ENCODE measurements around the gene TMEM258.

TMEM258 gene

GRCh38 chr11:61792310-61793082 is at the start of gene TMEM258, which contains the start of gene FEN1:
Gene TMEM258 (minus strand): TSS chr11:61792599. CDS start chr11:61792558, 41 bp downstream.
Gene FEN1 (plus strand): TSS chr11:61792911. CDS start chr11:61795362, 2,451 bp downstream.
- peak; percentile 91 for DNase-seq (ENCODE audit: low spot score)

GRCh38 chr11:61841636-61842527 is 49.5 kb upstream of the TMEM258 start:
- DNase-seq (ENCODE audit: low spot score): no peak

DNA sequence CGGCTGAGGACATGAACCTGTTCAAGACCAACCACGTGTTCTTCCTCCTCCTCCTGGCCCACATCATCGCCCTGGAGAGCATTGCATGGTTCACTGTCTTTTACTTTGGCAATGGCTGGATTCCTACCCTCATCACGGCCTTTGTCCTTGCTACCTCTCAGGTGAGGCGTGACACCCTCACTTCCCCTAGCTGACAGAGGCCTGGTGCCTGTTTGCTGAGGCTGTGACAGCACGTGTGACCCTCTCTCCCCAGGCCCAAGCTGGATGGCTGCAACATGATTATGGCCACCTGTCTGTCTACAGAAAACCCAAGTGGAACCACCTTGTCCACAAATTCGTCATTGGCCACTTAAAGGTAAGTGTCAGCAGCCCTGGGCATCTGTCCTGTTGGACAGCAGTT is 48.0 kb upstream of the TMEM258 start:
- no peak for DNase-seq (ENCODE audit: low spot score)

DNA sequence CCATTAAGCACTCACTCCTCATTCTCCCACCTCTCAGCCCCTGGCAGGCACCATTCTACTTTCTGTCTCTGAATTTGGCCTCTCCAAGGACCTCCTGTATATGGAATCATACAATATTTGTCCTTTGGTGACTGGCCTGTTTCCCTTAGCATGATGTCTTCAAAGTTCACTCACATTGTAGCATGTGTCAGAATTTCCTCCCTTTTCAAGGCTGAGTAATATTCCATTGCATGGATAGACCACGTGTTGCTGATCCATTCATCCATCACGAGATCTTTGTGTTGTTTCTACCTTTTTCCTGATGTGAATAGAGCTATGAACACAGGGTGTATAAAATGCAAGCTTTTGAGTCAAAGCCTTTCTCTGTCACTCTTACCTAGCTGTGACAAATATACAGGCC is 47.3 kb upstream of the TMEM258 start:
- no peak for DNase-seq (ENCODE audit: low spot score)

DNA sequence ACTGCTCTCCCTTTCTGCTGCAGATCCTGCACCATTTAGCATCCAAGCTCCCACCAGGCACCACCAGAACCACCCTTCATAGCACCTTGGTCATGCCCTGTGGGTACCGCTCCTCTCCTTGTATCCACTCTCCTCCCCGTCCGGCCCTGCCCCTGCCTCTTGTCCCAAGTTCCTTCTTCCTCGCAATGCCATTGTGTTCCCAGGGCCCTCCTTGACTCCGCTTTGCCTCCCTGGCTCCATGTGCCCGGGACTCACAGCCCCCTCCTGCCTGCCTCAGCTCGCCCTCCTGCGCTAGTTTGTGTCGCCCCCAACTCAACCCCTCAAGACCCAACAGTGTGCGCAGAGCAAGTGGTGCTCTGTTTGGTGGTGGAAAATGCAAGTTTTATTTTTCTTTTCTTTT is 46.5 kb upstream of the TMEM258 start:
- DNase-seq (ENCODE audit: low spot score): no peak

GRCh38 chr11:61838501-61838900 is 46.1 kb upstream of the TMEM258 start:
- DNase-seq (ENCODE audit: low spot score): no peak

- no peak for DNase-seq (ENCODE audit: low spot score)
Observed at GRCh38 chr11:61837411-61838005, 45.1 kb upstream of the TMEM258 start.

- DNase-seq (ENCODE audit: low spot score): no peak
Observed at GRCh38 chr11:61836193-61836592, 43.8 kb upstream of the TMEM258 start.

- peak; percentile 36 for DNase-seq (ENCODE audit: low spot score)
Observed at GRCh38 chr11:61834278-61835048, 42.1 kb upstream of the TMEM258 start.

DNA sequence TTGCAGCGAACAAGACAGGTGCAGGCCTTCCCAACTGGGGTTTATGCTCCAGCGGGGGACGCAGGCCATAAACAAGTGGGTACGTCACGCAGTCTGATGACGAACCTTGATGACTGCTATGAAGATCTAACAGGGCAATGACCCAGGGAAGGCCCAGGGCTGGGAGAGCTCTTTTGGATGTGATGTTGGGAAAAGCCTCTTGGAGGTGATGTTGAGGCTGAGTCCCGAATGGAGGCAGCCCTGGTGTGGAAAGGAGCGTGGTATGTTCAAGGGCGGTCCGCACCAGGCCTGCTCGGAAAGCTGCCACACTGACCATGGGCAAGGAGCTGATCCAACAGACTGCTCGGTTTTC is 41.5 kb upstream of the TMEM258 start:
- no peak for DNase-seq (ENCODE audit: low spot score)

DNA sequence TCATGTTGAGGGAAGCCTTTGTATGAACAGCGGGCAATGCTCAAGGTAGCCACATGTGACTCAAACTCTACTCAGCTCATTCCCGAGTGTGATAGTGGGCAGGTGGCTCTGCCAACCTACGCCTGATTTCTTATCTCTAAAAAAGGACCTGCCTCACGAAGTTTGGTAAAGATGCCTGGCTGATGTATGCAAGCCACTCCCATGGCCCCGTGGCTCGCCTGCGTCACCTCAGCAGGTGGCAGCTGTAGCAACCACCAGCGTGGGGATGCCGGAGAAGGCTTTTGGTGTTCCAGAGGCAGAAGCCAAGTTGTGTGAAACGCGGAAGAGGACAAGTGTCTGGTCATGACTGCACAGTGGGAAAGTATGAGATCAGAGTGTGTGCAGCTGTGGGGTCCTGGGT is 41.1 kb upstream of the TMEM258 start:
- no peak for DNase-seq (ENCODE audit: low spot score)

GRCh38 chr11:61832754-61833153 is 40.4 kb upstream of the TMEM258 start:
- no peak for DNase-seq (ENCODE audit: low spot score)

GRCh38 chr11:61832207-61832606 is 39.8 kb upstream of the TMEM258 start:
- DNase-seq (ENCODE audit: low spot score): no peak

DNA sequence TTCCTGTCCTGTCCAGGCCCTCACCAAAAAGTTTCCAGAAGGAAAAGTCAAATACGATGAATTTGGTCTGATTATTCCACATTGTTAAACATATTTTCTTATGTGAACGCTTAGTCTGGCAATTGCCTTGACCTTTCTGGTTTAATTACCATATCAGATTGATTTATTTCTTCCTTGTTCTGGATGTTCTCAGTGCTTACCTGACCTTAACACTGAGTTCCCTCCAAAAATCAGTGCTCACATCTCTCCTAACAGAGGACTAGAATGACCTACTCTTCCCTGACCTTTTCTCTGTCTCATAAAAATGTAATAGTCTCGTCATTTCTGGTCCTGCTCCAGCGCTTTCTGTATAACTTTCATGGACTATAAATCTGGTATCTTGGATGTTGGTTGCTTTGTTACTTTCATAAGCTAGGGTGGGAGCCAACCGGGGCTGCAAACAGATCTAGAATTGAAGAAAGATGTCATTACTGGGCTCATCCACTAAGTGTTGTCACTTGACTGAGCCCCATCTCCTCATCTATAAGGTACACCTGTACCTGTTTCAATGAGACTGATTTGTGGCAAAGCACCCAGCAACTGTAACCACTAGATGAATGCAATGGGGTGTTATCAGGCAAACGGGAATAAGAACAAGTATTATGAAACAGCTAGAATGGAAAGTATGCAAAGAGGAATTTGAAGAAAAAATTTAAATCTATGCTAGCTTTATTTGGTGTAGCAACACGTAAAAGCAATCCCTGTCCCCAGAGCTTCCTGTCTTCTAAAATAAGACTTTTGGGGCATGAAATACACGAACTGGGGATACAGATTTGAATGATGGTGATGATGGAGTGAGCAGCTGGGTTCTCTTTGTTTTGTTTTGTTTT is 38.1 kb upstream of the TMEM258 start:
- no peak for DNase-seq (ENCODE audit: low spot score)

DNA sequence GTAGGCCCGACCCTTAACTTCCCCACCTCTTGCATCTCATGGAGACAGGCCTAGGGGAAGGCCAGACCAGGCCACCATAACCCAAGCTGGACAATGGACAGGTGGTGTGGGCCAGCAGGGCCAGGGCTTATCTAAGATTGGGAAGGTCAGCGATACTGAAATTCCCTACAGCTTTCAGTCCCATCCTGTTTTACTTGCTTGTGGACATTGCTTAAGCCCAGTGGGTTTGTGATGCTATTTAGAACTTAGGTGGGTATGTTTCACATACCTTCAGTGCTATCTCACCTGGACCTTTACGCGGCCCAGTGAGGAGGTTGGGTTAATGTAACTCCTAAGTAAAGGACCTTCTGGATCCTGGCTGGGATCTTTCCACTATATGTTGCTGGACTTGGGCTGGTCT is 37.4 kb upstream of the TMEM258 start:
- DNase-seq (ENCODE audit: low spot score): no peak

- peak; percentile 73 for DNase-seq (ENCODE audit: low spot score)
Observed at GRCh38 chr11:61828629-61829407, 36.4 kb upstream of the TMEM258 start.

GRCh38 chr11:61828379-61828628 is 35.9 kb upstream of the TMEM258 start:
- no peak for DNase-seq (ENCODE audit: low spot score)

DNA sequence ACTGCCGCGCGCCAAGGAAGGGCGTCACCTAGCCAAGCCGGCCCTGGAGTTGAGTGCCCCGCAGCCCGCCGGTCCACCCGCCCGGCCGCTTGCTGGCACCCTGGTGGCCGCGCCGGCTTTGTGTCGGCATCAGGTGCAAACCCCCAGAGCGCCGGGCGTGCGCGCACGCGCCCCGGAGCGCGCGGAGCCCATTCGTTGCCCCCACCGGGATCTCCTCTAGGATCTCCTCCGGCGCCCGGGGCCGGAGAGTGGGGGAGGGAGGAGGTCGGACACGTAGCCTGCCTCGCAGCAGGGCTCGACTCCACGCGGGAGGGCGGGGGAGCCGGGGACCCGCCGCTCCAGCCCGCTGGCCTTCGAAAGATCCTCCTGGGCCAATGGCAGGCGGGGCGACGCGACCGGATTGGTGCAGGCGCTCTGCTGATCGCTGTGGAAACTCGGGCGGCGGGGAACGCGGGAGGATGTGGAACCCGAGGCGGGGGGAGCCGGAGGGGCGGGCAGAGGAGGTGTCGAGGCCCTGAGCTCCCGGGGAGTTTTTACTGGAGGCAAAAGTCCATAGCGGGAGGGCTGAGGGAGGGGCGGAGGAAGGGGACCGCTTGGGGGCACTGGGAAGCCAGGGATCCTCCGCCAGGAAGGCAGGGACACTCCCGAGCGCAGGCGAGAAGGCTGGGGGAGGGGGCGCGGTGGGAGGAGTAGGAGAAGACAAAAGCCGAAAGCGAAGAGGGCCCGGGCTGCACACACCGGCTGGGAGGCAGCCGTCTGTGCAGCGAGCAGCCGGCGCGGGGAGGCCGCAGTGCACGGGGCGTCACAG is 35.4 kb upstream of the TMEM258 start, which contains the start of gene FADS2:
TSS of gene FADS2 (plus strand) at position 730 of the 808 bp plus-strand sequence. CDS start 91 bp downstream, outside the sequence.
- DNase-seq (ENCODE audit: low spot score): peak; percentile 87

- peak; percentile 30 for DNase-seq (ENCODE audit: low spot score)
Observed at GRCh38 chr11:61826930-61827570, 34.7 kb upstream of the TMEM258 start.
